ENCODE data around the gene APBA2.

APBA2 gene

DNA sequence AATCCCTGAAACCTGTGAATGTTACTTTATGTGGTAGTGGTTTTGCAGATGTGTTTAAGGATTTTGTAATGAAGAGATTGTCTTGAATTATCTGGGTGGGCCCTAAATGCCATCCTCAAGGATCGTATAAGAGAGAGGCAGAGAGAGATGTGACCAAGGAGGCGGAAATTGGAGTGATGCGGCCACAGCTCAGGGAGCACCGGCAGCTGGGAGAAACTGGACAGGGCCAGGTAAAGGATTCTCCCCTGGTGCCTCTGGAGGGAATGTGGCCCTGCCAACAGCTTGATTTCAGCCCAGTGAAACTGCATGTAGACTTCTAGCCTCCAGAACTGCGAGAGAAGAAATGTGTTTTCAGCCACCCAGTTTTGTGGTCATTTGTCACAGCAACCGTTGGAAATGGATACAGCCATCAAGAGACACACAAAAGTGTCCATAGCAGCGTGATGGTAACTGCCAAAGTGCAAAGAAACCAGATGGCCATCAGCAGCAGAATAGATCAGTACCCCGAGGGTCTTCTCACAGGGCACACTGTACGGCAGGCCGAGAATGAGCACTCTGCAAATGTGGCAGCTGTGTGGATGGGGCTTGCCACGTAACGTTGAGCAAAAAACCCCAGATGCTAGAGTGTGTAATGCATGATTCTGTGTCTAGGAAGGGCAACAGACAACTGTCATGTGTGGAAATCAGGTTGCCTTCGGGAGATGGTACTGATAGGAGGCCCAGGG, 12.2 kb downstream of the APBA2 start:
- no peak for DNase-seq

DNA sequence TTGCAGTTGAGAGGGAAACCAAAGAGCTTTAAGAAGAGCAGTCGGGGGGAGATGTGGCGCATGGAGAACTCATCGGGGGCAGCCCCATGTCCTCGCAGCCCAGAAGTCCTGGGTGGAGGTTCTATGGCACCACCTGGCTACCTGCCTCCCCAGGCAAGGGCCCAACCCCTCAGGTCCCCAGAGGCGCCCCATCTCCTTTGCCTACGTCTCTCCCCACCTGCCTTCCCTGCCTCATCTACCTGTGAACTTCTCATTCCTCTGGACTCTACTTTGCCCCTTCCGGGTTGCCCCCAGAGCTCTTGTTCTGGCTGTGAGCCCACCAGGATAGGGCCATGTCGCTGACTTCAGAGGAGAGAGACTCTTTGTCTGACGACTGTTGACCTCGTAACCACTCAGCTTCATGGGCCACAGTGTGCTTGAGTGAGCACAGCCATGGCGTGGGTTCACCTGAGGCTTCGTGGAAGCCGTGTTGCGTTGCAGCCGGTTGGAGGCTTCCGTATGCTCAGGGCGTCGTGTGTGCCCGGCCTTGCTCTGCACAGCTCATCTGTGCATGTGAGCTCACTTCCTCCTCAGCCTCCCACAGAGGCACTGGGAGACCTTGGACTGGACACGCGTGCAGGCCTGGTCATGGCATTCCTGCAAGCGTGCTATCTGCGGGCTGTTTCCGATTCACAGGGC, 13.4 kb downstream of the APBA2 start:
- no peak for DNase-seq

DNA sequence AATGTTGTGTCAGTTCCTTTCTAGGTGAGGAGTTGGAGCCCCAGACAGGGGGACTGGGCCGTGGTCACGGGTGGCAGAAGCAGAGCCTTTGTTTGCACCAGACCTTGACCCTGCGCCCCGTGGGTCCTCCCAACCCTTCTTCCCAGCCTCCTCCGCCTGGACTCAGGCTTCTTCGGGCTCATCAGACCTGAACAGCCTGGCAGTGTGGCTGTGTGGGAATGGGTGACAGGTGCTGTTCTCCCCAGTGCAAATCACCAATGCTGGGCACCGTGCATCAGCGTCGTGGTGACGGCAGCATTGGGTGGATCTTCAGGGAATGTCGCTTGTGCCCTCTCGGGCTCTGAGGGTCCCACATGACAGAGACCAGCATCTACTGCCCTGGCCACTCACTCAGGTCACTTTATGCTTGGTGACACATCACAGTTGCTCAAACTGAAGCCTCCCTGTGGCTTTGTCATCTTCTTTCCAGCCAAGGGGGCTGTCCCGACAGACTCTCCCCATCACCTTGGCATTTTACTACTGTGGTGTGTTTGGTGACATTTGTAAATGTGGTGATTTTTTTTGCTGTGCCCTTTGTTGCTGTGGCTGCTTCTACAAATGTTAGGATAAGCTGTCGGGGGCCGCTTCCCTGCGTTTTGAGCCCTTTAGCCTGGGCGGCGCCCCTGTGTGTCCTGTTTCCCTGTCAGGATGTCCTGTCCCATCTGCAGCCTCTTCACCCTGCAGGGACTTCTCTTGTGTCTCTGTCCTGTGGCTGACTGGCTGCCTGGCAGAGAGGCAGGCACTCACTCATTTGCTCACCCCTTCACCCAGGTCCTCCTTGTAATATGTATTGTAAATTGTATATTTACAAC, 14.5 kb downstream of the APBA2 start:
- DNase-seq = no peak

DNA sequence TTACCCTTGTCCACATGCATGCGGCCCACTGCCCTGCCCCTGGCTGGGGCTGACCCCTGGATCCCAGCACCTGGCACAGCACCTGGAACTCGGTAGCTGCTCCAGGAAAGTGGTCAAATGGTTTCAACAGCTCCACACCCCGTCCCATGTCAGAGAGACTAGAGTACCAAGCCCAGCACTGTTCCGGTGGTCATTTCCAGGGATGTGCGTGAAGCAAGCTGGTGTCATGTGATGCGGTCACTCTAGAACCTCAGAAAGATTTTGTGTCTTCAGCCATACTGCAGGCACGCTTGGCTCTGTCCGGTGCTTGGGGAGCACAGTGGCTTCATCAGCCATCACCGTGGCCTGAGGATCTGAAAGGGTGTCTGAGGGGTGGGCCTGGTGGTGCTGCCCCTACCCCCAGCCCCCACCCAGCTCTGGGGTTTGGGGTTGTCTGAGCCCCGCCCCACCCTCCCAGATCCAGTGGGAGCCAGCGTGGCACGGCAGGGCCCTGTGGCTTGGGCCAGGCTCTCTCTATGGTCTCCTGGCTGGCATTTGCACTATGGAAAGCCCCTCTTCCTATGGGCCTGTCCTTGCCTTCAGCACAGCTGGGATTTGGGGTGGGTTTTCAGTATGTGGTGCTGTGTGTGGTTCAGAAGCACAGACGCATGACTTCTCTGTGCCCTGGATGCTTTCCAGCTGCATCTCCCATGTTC, 15.3 kb downstream of the APBA2 start:
- DNase-seq = no peak

DNA sequence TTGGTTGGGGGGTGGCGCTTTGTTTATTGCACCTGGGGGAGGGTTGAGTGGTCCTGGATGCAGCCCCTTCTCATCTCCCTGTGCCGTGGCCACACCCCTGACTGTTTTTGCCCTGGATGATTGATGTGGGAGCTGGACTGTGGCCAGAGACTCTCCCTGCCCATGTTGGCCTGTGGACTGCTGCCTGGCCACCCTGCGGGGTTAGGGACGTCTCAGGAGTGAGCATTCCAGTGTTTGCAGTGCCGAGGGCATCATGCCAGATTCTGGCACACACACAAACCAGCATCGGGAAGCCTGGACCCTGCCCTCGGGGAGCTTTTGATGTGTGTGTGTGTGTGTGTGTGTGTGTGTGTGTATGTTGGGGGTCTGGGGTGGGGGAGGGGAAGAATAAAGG, 15.8 kb downstream of the APBA2 start:
- no peak for DNase-seq

DNA sequence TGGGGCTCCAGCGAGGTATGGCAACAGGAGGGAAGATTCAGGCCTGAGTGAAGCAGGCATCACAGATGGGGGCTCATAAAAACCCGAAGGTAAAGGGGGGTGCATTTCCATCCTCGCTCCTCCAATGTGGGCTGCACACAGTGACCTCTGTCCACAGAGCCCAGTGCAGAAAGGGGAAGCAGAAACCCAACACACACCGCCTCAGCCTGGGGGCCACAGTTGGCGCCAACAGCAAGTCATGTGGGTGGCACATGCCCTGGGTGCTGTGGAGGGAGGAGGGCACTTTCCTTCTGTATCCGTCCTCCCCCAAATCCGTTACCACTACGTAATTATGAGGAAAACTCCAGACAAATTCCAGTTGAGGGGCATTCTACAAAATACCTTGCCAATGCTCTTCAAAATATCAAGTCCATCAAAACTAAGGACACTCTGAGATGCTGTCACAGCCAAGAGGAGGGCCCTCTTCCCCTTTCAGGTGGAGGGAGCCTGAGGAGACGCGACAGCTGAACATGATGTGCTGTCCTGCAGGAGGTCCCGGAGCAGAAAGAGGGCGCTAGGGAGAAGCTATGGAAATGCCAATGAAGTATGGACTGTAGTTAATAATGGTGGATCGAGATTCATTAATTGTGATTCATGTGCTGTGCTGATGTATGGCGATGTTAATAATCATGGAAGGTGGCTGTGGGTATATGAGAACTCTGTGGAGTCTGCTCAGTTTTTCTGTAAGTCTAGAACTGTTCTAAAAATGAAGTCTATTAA, 16.4 kb downstream of the APBA2 start:
- no peak for DNase-seq

DNA sequence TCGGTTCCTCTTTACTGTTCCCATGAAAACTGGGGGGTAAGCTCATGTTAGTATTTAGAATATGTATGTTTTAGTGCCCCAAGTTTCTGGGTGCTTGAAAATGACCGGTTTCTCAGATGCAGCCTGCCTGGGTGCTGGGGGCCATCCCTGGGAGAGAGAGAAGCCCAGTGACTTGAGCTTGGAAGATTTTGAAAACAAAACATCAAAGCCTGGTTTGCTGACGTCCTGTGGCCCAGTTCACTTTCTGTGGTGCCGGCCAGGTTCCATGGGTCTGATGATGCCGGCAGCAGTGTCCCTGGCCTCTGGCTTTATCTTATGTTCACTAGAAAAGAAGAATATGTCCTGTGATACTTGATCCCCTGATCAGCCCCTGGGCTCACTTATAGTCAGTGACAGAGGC, 17.1 kb downstream of the APBA2 start:
- DNase-seq = no peak

DNA sequence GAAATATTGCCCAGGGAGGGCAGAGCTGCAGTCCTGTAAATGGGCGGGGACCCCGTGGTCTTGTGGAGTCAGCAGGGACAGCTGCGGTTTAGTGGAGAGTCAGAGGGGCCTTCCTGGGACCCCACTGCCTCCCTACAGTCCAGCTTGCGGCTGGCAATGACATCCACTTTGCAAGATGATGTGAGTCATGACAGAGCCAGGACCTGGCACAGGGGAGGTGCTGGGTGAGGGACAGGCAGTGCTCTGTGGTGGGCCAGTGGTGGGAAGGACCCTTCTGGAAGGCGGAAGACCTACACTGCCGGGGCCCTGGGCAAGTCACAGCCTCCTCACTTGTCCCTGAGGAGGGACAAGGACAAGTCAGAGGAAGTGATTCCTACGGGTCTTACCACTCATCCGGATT, 17.8 kb downstream of the APBA2 start:
- no peak for DNase-seq

DNA sequence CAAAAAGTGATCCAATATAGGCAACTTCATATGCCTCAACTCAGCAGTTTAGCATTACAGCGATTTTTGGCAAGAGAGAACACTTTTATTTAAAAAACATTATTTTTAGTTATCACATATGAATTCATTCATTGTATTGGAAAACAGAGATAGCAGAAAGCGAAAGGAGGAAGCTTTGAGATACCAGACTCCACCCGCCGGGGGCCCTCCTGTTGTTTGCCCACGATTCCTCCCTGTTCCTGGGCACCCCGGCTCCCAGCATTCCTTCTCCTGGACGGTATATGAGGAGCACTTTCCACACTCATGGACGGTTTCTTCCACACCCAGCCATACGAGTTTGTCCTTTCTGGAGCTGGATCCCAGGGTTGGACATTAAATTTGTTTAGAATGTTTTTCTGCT, 18.2 kb downstream of the APBA2 start:
- DNase-seq = no peak

DNA sequence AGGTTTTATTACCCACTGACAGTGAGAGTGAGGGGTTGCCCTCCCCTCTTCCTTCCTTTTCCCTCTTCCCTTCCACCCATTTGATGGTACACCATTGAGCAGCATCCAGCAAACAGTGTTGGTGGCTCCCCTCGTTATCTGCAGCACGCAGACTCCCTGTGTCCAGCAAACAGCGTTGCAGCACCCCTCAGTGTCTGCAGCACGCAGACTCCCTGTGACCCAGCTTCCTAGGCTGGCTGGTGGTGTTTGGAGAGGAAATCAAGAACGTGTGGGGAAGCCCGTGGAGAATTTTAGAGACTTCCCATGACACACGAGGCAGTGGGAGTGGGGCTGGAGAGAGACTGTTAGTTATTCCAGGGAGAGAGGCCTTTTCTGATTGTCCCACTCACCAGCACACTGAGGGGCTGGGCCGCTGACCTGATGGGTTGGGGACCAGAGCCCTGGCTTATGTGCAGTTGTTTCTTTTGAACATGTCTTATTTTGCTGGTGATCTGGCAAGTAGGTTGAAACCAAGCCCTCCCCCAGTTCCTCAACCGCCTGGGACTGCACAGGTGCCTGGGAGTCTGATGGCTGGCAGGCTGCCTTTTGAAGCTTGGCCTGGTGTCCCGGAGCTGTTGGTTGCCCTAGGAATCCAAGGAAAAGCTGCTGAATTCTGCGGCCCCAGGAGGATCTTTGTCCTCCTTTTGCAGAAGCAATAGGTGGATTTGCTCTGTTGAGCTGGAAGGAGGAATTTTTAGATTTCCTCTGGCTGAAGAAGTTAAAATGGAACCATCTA, 19.0 kb downstream of the APBA2 start:
- DNase-seq = no peak

DNA sequence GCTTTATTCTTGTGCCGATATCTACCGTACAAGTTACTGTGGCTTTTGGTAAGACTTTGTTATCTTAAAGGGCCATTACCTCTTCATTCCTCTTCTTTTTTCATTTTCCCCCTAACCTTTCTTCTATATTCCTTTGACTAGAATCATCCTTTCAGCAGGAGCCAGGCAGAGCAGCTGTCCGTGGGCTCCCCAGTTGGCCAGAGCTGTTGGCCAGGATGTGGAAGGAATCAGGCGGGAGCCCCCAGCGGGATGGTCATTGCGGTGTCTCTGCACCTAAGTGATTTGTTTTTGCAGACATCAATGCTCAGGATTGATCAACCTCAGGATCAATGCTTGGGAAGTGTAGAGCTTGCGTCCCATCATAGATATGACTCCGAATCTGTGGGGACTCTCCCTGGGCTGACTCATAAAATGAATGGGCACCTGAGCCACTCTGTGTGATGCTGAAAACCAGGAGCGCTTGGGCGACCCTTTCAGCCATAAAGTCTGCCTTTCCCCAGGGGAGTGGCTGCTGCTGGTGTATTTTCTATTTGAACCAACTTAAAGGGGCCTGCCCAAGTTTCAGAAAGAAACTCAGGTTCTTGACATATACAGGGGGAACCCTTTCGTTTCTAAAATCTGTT, 21.7 kb downstream of the APBA2 start:
- DNase-seq = no peak

DNA sequence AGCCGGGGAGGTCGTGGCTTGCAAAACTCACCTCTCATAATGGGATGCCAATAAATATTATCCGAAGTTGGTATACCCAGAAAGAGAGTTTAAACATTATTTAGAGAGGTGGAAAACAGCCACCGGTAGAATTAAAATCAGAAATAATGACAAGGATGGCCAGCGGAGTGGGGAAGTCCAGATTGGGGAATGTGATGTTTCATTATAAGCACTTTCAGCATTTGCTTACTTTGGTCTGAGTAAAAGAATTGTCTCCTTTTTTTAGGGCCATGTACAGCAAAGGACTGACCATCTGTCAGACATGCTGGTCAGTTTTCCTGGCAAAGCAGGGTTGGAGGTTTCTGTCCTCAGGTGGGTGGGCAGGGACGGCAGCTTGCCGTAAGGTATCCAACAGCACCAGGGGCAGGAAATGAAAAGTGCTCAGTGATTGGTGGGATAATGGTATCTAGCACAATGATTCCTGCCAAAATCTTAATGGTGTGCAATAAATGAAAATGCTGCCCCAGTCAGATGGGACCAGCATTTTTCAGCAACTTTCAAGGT, 24.3 kb downstream of the APBA2 start:
- DNase-seq = no peak

DNA sequence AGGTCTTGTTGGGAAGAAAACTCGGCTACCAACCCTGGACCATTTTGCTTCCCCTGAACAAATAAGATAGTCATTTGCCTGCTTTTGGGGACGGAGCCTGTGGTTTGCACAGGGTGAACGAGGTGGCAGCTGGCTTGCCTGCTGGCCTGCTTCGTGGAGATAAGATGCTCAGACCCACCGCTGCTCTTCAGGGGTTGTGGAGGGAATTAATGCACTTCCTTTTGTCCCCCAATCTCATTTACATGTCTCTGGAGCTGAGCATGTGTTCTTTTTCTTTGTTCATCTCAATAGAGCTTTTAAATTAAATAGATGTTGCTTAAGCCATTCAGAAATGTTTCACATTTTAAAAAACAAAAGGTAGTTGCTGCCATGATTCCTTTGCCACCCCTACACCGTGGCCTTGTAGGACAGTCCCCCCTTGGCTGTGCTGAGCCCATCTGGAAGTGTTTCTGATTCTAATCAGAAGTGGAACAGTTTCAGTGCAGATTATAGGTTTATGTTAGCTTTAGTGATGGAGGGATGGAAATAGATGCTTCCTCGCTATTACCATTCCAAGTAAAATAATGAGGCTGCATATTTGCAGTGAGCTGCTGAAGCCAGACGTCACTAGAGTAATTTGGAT, 25.6 kb downstream of the APBA2 start:
- no peak for DNase-seq

DNA sequence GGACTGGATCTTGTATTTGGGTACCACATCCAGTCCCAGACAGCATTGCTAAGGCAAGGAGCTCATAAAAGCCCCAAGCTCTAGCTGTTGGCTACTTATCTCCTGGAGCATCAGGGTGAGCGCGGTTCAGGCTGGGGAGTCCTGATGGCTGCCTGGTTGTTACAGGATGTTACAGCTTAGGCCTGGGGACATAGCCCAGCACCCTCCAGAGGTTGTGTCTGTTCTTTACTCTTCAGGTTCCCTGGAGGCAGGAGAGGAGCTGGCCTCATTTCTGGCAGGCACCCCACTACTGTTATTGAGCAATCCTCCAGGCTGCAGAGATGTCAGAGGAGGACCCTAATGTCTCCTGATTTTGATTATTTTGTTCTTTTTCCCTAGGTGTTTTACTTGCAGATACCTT, 26.6 kb downstream of the APBA2 start:
- no peak for DNase-seq

DNA sequence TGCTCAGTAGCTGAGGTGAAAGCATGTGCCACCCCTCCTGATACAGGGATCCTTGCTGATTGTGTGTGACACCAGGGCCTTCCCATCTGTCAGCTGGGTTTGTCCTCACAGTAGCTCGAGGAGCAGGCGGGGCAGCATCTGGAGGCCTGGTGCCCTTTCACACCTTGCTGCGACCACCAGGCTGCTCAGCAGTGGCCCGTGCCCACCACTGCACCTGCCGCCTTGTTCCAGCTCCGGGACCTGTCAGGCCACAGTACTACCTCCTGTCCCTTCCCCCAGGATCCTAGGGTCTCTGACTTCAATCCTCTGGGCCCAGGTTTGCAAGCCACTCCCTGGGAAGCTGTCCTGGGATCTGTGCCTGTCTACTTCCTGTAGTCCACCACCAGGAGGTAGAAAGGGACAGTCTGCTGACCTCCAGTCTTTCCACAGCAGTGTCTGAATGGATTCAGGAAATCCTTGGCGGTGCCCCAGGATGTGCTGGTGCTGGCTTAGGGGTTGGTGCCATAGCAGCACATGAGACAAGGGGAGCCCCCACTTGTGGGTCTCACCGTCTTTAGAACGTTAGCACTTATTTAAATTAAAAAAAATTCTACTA, 27.5 kb downstream of the APBA2 start:
- DNase-seq = no peak

DNA sequence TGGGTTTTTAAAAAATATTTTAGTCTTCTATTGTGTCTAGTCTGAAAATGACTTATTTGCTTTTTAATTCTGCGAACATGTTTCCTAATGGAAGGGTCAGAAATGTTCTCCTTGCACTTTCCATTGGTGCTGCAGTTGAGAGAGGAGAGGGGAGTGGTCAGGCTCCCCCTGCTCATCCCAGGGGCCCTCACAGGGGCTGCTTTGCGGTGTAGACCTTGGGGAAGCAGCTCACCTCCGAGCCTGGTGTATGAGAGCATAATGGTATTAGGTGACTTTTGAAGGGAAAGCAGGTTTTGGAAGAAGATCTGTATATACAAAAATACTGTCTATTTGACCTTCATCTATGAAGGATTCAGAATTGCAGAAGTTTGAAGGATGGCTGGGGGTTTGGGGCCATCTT, 28.3 kb downstream of the APBA2 start:
- no peak for DNase-seq

DNA sequence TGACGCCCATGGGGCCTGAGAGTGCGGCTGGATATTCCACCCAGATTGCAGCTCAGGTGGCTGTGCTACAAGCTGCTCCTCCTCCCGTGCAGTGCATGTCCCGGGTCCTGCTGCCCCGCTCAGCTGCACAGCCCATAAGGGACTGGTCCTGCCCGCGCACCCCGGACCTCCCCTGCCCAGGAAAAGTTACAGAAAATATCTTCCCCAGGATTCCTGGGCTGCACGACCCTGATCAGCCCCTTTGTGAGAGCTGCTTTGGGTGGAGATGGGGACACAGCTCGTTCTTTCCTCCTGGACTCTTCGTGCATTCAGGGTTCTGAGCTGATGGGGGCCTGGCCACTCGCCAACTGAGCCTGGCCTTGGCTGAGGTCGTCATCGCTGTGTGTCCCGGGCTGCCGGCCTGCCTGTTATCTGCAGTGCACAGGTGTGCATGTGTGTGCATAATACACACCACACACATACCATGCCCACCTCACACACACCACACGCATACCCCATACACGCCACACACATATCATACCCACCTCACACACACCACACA, 28.8 kb downstream of the APBA2 start:
- DNase-seq = no peak

DNA sequence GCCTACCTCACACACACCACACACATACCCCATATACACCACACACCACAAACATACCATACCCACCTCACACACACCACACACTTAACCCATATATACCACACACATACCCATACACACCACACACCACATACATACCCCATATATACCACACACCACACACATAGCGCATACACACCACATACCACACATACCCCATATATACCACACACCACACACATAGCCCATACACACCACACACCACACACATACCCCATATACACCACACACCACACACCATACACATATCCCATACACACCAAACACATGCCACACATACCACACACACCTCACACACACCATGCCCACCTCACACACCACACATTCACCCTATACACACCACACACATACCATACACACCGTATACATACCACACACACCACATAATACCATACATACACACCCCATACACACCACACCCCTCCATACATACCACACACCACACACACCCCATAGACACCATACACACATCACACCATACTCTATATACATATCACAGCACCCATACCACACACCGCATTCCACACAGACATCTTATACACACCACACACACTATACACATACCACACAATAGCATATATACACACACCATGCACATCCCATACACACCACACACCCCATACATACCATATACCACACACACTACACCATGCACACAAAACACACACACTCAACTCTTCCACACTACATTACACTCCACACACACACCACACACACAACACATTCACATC, 29.5 kb downstream of the APBA2 start:
- no peak for DNase-seq

DNA sequence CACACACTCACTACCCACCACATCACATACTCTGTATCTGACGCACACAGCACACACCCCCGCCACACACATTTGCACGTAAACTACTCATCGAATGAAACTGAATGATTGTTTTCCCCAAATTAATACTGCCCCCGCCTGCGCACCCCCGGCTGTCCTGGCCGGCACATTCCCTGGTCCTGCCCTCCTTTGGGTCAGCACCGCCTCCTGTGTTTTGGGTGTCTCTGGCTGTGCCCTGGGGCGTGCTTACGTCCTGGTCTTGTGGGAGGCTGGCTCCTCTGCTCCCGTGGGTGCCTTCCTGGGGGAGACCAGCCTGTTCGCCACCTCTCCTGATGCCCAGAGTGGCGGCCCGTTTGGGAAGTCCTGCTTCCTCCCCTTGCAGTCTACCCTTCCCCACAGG, 30.2 kb downstream of the APBA2 start:
- no peak for DNase-seq

Measured in Kasumi-1 (cell line).